Posterior vena cava (tissue), 2 donors: ENCODE data around the gene EHD4. TPM values are rescaled to one million over a fixed set of nuclear protein-coding genes. Genes with fewer than 3 reads are reported as not detected.

Experiments
- DNase-seq: peaks from one replicate; pipeline ENCODE4 v3.0.0-alpha.2; 2020; ENCODE audit warnings: low spot score
- intact Hi-C, 2 donors: fragments of 100-400 bp; cut with DNase I; formaldehyde crosslinking; loops; one replicate each; pipeline versions ENCODE4 v1.14.1 to v1.14.2; 2022 to 2023
- long read RNA-seq, 2 donors: library from polyadenylated mRNA; unstranded; transcript quantifications; one replicate each; pipeline ENCODE4 v2.0.0, GENCODE V29; 2020 to 2021
- total RNA-seq, 2 donors: library from RNA; stranded (reverse); fragmentation: NEBNext Ultra II Directional; extraction: Animal tissue kit (Norgen Biotek cat#: 25700); gene quantifications; one replicate each; pipeline ENCODE4 v1.2.1, GENCODE V29; 2021
- donor health status: DM: yes; HTN: yes; CAD: no.
- donor health status: DM: yes; HTN: yes; CAD: no.

The EHD4 gene
- total RNA-seq = 10 to 100 TPM; 21.3 to 22.5 TPM
- long read RNA-seq, donor 1, full-length matches to known transcripts = 16 of 29 reads
- long read RNA-seq, donor 1, partial matches to known transcripts = 1 of 29 reads
- long read RNA-seq, donor 1, other reads (novel, unspliced or antisense) = 12 of 29 reads
- long read RNA-seq, donor 2, full-length matches to known transcripts = 29 of 45 reads
- long read RNA-seq, donor 2, partial matches to known transcripts = 6 of 45 reads
- long read RNA-seq, donor 2, other reads (novel, unspliced or antisense) = 10 of 45 reads

- peak; percentile 99 for DNase-seq
- intact Hi-C loops = no loop called here
Observed at GRCh38 chr15:41972253-41973242, at the start of gene EHD4. TSS of gene EHD4 (minus strand) at chr15:41972557. CDS start at chr15:41972494, 63 bp downstream.

- DNase-seq = no peak
- intact Hi-C loops = no loop called here
Observed at GRCh38 chr15:42021593-42021992, 49.2 kb upstream of the EHD4 start.

DNA sequence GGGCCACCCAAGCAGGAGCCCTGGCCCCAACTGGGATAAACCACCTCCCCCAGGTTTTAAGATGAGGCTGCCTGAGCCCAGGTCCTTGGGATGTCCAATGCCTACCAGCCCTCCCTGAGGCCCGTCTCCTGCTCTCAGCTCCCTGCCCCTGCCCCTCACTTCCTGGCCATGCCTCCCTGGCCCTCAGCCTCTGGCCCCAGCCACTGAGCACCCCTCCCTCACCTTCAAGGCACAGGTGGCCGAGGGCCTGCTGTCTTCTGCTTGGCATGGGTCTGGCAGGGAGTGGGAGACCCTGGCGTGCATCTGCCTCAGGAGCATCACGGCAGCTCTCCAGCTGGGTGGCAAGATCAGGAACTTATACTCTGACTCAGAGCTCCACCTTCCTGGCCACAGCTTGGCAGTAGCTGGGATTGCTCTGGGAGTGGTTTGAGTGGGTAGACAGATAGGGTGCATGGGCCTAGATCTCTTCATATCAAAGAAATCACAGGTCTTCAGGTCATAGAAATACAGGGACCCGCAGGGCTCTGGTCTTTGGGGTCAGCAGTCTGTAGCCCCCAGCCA, 48.4 kb upstream of the EHD4 start, which contains the start of gene PLA2G4E:
PLA2G4E (minus strand) TSS at position 330 of the 561 bp plus-strand sequence; CDS start at position 318, 12 bp downstream.
- intact Hi-C loops = no loop called here

DNA sequence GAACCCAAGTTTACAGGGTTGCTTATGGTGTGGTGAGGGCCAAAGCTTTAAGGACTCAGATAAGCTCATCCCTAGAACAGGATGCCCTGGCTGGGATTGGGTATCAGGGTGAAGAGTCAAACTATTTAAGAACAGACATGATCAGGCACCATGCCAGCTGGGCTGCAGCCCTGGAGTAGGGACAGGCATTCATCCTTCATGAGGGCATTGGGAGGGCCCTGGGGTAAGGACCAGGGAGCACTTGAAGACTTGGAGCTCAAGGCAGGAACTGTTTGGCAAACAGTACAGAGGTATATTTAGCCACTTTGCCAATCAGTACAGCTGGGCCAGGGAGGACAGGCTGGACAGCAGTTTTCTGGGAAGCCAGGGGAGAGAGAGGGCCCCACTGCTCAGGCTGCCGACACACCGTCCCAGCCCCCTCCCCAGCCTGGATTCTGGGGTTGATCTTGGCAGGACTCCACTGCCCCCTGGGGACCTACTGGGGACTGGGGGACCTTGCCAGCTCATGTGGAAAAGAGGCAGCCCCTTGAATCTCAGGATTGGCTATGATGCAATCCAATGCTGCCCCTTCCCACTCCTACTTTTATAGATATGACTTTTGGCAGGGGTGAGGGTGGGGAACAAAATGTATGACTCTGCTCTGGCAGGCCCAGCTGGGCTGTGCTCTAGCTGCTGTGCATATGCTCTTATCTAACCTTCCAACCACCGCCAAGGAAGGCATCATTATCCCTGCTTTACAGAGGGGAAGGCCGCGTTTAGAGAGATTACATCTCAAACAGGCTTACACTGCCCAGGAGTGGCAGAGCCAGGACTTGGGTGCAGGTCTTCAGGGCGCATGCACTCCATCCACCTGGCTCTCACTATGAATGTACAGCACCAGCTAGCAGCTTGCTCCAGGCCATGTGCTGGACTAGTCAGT, 46.2 kb upstream of the EHD4 start:
- peak; percentile 60 for DNase-seq
- intact Hi-C loops = loop anchor here in 1 of 2 donors (2.0 kb wide), 1 partner anchor 384 kb away; no protein-coding TSS in a partner anchor

More for the DNA sequence above, 48.4 kb upstream of the EHD4 start, which contains the start of gene PLA2G4E:
- DNase-seq = no peak

- peak; percentile 69 for DNase-seq
- intact Hi-C loops = no loop called here
Observed at GRCh38 chr15:42016971-42017370, 44.6 kb upstream of the EHD4 start.

GRCh38 chr15:42014406-42014805, 42.0 kb upstream of the EHD4 start:
- peak; percentile 16 for DNase-seq

GRCh38 chr15:42012928-42013482, 40.6 kb upstream of the EHD4 start:
- no peak for DNase-seq
- intact Hi-C loops = no loop called here

More at GRCh38 chr15:42014406-42014805, 42.0 kb upstream of the EHD4 start:
- intact Hi-C loops = no loop called here

DNA sequence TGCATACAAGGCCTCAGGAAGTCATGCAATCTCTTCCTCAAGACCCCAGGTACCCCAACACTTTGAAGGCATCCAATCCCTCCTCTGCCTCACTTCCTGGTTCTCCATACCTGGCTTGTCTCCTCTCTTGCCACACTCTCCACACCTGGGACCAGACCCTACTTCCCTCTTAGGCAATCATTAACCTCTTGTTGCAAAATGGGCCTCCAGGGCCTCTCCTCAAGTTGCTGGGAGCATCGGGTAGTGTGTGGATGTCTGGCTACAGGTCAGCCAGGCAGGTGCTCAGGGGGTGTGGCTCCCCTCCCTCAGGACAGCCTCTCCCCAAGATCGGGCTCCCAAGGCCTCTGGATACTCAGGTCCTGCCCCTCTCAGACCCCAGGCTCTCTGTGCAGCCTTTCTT, 39.9 kb upstream of the EHD4 start:
- DNase-seq = no peak
- intact Hi-C loops = no loop called here

- DNase-seq = no peak
- intact Hi-C loops = no loop called here
Observed at GRCh38 chr15:42011074-42011473, 38.7 kb upstream of the EHD4 start.

- no peak for DNase-seq
- intact Hi-C loops = no loop called here
Observed at GRCh38 chr15:42010434-42010833, 38.1 kb upstream of the EHD4 start.

- intact Hi-C loops = loop anchor here in 1 of 2 donors (10.0 kb wide), 1 partner anchor 55 kb away; no protein-coding TSS in a partner anchor
Observed at GRCh38 chr15:42009474-42009873, 37.1 kb upstream of the EHD4 start.

DNA sequence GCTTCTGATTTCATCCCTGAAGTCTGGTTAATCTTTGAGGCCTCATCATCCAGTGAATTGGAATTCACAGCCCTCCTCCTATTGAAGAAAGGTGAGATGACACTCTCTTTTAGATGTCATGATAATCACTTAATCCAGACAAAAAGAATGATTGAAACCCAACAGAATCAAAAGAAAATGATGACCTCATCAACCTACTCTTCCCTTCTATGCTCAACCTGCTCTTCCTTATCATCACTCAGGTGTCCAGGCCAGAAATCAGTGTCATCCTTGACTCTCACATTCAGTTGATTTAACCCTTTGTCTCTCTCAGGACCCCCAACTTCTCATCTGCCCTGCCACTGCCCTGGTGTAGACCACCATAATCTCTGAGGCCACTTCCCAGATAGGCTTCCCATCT, 36.7 kb upstream of the EHD4 start:
- intact Hi-C loops = loop anchor here in 1 of 2 donors (10.0 kb wide), 1 partner anchor 56 kb away; no protein-coding TSS in a partner anchor
- DNase-seq = no peak

More at GRCh38 chr15:42009474-42009873, 37.1 kb upstream of the EHD4 start:
- no peak for DNase-seq

GRCh38 chr15:42007386-42007785, 35.0 kb upstream of the EHD4 start:
- intact Hi-C loops = loop anchor here in 1 of 2 donors (10.0 kb wide), 1 partner anchor 57 kb away; no protein-coding TSS in a partner anchor
- no peak for DNase-seq

DNA sequence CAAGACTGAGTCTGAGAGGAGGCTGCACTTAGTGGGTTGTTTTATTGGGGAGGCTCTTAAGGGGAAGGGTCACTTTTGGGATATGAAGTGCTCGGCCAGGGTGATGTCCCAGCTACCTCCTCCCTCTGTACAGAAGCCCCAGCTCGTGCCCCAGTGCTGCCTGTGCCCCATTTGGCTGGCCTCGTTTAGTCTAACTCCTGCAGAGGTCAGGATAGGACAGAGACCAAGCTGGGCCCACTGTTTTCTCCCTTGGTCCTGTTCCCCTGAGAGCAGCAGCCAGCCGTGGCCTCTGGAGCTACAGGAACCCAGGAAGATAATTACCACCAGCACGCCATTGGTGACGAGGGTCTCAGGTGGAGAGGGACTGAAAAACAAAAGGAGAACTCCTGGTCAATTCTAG, 30.0 kb upstream of the EHD4 start:
- DNase-seq = no peak
- intact Hi-C loops = loop anchor here in 1 of 2 donors (10.0 kb wide), 1 partner anchor 62 kb away; no protein-coding TSS in a partner anchor

DNA sequence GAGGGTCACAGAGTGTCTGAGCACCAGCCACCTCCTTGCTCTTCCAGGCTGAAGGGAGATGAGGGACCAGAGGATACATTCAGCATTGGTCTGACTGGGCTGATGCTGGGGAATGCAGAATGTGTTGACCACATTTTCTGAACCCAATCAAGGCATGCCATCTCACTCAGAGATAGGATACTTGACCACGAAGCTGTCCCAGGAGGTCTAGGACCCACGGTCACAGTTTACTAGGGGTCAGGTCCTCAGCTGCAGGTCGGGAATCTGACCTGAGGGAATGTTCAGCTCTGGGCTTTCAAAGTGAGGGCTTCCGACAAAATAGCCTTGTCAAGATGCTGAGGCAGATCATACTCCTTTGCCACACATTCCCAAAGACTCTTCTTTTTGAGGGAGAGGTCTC, 28.9 kb upstream of the EHD4 start:
- intact Hi-C loops = loop anchor here in 1 of 2 donors (10.0 kb wide), 1 partner anchor 64 kb away; no protein-coding TSS in a partner anchor

DNA sequence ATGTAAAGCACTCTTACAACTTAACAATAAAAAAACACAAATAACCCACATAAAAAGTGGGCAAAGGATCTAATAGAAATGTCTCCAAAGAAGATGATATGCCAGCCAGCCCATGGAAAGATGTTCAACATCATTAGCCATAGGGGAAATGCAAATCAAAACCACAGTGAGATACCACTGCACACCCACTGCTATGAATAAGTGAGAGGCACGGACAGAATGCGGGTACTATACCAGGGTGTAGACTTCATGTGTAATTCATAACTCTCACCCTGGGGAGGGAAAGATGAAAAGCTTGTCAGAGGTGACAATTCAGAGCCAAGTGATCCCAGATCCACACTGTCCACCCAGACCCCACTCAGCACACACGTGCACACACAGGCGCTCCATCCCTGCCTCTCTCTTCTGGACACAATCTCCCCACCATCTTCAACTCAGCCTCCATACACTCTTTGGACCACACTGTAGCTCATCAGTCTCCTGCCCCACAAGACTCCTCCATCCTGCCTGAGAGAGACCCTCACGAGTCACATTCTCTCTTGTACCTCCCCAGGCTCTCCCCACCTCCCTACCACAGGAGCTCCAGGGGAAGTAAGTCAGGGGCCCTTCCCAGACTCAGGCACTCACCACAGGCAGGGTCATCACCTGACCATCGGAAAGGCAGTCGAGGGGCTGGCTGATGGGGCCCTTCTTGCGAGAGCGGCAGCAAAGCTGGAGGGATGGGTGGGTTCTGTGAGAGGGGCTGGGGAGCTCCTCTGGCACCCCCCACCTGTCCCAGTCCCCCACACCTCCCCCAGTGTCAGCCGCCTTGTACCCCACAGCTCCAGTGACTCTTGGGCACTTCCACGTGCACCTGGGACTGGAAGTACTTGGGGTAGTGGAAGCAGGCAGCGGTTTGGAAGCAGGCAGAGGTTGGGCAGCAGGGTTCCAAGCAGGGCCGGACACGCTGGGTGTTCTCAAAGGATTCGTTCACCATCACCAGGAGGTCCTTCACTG, 27.2 kb upstream of the EHD4 start:
- DNase-seq = no peak
- intact Hi-C loops = loop anchor here (10.0 kb wide), 3 partner anchors 65 to 135 kb away; no protein-coding TSS in a partner anchor

More for the DNA sequence above, 28.9 kb upstream of the EHD4 start:
- no peak for DNase-seq
